PFSK-1 (cell line): ENCODE data around the gene DIP2C.

Experiments
- POLR2AphosphoS5 ChIP-seq: IDR thresholded peaks from 2 replicates; pipeline ENCODE4 v1.6.1; 2012; ENCODE audit warnings: low read depth, mild to moderate bottlenecking, control low read depth, low read length, moderate library complexity
- REST ChIP-seq, 2 experiments: IDR thresholded peaks; 2 replicates each; pipeline versions ENCODE4 v1.6.1 to v1.8.0; 2011 to 2012; ENCODE audit warnings: low read depth in 2 of 2, low read length in 2 of 2, control low read depth in 1 of 2, inconsistent platforms in 1 of 2, mild to moderate bottlenecking in 1 of 2, moderate library complexity in 1 of 2; ENCODE audit not compliant: insufficient read depth in 1 of 2
- TAF1 ChIP-seq: IDR thresholded peaks from 2 replicates; pipeline ENCODE4 v1.6.1; 2012; ENCODE audit warnings: low read length, control low read depth, borderline replicate concordance; ENCODE audit not compliant: insufficient read depth

GRCh38 chr10:570628-571163 is 118.8 kb downstream of the DIP2C start:
- TF ChIP-seq POLR2AphosphoS5, result no peak
- TF ChIP-seq REST (IDR thresholded peaks at IDR 0.05; ENCODE audit: insufficient read depth in 1 of 2, low read depth in 2 of 2, low read length in 2 of 2), result no peak
- no peak for TF ChIP-seq TAF1
